Measurements from ENCODE around the gene REEP2.

Gene REEP2

DNA sequence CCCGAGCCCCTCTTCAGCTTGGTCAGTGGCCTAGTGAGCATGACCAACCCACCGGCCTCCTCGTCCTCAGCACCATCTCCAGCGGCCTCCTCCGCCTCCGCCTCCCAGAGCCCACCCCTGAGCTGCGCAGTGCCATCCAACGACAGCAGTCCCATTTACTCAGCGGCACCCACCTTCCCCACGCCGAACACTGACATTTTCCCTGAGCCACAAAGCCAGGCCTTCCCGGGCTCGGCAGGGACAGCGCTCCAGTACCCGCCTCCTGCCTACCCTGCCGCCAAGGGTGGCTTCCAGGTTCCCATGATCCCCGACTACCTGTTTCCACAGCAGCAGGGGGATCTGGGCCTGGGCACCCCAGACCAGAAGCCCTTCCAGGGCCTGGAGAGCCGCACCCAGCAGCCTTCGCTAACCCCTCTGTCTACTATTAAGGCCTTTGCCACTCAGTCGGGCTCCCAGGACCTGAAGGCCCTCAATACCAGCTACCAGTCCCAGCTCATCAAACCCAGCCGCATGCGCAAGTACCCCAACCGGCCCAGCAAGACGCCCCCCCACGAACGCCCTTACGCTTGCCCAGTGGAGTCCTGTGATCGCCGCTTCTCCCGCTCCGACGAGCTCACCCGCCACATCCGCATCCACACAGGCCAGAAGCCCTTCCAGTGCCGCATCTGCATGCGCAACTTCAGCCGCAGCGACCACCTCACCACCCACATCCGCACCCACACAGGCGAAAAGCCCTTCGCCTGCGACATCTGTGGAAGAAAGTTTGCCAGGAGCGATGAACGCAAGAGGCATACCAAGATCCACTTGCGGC, 28.2 kb downstream of the REEP2 start:
- Histone ChIP-seq H3K36me3 (replicated peaks) (peaks cover 19% of the 10 kb centered on the region), H3K4me3 (ENCODE audit: low read depth, low read length) (peak overlapping the region; percentile 95), H3K27ac (no peak overlapping the region), H3K27me3 (replicated peaks) (no peaks in the 10 kb centered on the region)
- TF ChIP-seq, protein P1, sequence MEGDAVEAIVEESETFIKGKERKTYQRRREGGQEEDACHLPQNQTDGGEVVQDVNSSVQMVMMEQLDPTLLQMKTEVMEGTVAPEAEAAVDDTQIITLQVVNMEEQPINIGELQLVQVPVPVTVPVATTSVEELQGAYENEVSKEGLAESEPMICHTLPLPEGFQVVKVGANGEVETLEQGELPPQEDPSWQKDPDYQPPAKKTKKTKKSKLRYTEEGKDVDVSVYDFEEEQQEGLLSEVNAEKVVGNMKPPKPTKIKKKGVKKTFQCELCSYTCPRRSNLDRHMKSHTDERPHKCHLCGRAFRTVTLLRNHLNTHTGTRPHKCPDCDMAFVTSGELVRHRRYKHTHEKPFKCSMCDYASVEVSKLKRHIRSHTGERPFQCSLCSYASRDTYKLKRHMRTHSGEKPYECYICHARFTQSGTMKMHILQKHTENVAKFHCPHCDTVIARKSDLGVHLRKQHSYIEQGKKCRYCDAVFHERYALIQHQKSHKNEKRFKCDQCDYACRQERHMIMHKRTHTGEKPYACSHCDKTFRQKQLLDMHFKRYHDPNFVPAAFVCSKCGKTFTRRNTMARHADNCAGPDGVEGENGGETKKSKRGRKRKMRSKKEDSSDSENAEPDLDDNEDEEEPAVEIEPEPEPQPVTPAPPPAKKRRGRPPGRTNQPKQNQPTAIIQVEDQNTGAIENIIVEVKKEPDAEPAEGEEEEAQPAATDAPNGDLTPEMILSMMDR (IDR thresholded peaks at IDR 0.05; ENCODE audit: low read depth, low read length, missing control alignments) = no peak
- DNase-seq = no peak
- in situ Hi-C loops (cut with HindIII; ENCODE audit: low pct_ligation_motif_present, low sequenced_read_pairs) = no loop called here

DNA sequence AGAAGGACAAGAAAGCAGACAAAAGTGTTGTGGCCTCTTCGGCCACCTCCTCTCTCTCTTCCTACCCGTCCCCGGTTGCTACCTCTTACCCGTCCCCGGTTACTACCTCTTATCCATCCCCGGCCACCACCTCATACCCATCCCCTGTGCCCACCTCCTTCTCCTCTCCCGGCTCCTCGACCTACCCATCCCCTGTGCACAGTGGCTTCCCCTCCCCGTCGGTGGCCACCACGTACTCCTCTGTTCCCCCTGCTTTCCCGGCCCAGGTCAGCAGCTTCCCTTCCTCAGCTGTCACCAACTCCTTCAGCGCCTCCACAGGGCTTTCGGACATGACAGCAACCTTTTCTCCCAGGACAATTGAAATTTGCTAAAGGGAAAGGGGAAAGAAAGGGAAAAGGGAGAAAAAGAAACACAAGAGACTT, 28.9 kb downstream of the REEP2 start:
- no peaks in the 10 kb centered on the region for H3K27me3 ChIP-seq (replicated peaks)
- in situ Hi-C loops (cut with HindIII; ENCODE audit: low pct_ligation_motif_present, low sequenced_read_pairs) = no loop called here
- peaks cover 19% of the 10 kb centered on the region for H3K36me3 ChIP-seq (replicated peaks)
- DNase-seq = no peak
- TF ChIP-seq, protein P1 (IDR thresholded peaks at IDR 0.05; ENCODE audit: low read depth, low read length, missing control alignments) = no peak
- H3K27ac ChIP-seq = no peak overlapping the region
- H3K4me3 ChIP-seq (ENCODE audit: low read depth, low read length) = peak overlapping the region; percentile 95

DNA sequence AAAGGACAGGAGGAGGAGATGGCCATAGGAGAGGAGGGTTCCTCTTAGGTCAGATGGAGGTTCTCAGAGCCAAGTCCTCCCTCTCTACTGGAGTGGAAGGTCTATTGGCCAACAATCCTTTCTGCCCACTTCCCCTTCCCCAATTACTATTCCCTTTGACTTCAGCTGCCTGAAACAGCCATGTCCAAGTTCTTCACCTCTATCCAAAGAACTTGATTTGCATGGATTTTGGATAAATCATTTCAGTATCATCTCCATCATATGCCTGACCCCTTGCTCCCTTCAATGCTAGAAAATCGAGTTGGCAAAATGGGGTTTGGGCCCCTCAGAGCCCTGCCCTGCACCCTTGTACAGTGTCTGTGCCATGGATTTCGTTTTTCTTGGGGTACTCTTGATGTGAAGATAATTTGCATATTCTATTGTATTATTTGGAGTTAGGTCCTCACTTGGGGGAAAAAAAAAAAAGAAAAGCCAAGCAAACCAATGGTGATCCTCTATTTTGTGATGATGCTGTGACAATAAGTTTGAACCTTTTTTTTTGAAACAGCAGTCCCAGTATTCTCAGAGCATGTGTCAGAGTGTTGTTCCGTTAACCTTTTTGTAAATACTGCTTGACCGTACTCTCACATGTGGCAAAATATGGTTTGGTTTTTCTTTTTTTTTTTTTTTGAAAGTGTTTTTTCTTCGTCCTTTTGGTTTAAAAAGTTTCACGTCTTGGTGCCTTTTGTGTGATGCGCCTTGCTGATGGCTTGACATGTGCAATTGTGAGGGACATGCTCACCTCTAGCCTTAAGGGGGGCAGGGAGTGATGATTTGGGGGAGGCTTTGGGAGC, 29.5 kb downstream of the REEP2 start:
- TF ChIP-seq, protein P1 (IDR thresholded peaks at IDR 0.05; ENCODE audit: low read depth, low read length, missing control alignments) = no peak
- Histone ChIP-seq H3K27ac (no peak overlapping the region), H3K27me3 (replicated peaks) (no peaks in the 10 kb centered on the region), H3K36me3 (replicated peaks) (peaks cover 19% of the 10 kb centered on the region), H3K4me3 (ENCODE audit: low read depth, low read length) (peak overlapping the region; percentile 95)
- in situ Hi-C loops (cut with HindIII; ENCODE audit: low pct_ligation_motif_present, low sequenced_read_pairs) = no loop called here
- no peak for DNase-seq

DNA sequence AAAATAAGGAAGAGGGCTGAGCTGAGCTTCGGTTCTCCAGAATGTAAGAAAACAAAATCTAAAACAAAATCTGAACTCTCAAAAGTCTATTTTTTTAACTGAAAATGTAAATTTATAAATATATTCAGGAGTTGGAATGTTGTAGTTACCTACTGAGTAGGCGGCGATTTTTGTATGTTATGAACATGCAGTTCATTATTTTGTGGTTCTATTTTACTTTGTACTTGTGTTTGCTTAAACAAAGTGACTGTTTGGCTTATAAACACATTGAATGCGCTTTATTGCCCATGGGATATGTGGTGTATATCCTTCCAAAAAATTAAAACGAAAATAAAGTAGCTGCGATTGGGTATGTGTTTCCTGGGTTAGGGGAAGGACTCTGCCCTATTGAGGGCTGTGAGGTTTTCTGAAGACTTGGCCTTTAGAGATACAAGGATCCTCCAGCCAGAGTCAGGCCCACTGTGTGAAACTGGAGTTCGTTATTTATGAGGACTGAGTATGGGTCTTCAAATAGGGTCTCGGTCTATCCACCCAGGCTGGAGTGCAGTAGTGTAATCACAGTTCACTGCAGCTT, 30.2 kb downstream of the REEP2 start:
- H3K27me3 ChIP-seq (replicated peaks) = no peaks in the 10 kb centered on the region
- DNase-seq = no peak
- H3K27ac ChIP-seq = no peak overlapping the region
- in situ Hi-C loops (cut with HindIII; ENCODE audit: low pct_ligation_motif_present, low sequenced_read_pairs) = no loop called here
- peaks cover 19% of the 10 kb centered on the region for H3K36me3 ChIP-seq (replicated peaks)
- TF ChIP-seq, protein P1 (IDR thresholded peaks at IDR 0.05; ENCODE audit: low read depth, low read length, missing control alignments) = no peak
- no peak overlapping the region for H3K4me3 ChIP-seq (ENCODE audit: low read depth, low read length)

DNA sequence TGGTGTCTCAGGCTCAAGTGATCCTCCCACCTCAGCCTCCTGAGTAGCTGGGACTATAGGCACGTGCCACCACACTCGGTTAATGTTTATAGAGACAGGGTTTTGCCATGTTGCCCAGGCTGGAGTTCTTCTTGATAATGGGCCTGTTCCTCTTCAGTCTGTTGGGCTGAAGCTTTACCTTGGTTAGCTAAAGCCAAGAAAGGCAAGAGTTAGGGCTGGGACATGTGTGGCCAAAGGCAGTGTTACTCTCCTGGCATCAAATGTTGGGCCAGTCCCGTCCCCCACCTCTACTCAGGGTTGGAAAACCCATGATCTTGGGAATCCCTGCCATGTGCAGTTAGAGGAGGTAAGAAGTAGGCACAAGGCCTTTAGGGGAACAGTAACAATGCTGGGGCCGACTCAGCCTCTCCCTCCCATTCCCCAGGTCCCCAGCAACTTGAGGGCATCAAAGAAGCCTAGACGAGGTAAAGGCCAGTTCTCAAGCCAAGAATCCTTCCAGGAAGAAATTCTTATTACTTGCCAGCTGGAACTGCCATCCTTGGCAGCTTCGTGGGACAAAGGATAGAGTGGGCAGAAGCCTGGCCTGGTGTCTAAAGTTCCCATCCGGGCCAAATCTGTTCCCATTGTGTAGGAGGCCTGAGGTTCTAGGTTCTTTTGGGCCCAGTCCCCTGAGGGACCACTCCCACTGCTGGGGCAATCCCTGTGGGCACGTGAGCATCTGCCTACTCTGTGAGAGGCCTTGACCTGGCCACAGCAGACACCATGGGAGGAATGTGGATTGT, 30.9 kb downstream of the REEP2 start:
- H3K27me3 ChIP-seq (replicated peaks) = no peaks in the 10 kb centered on the region
- TF ChIP-seq, protein P1 (IDR thresholded peaks at IDR 0.05; ENCODE audit: low read depth, low read length, missing control alignments) = no peak
- peak; percentile 52 for DNase-seq
- no peak overlapping the region for H3K4me3 ChIP-seq (ENCODE audit: low read depth, low read length)
- in situ Hi-C loops (cut with HindIII; ENCODE audit: low pct_ligation_motif_present, low sequenced_read_pairs) = no loop called here
- H3K27ac ChIP-seq = no peak overlapping the region
- H3K36me3 ChIP-seq (replicated peaks) = peaks cover 19% of the 10 kb centered on the region
